Ovary (tissue), 9 donors: ENCODE results near the gene LARGE1. TPM values are rescaled to one million over a fixed set of nuclear protein-coding genes. Genes with fewer than 3 reads are reported as not detected.

Experiments used
- DNase-seq, 5 donors: peaks; one replicate each; pipeline ENCODE4 v3.0.0-alpha.2; 2019 to 2020
- H3K27ac ChIP-seq, 2 donors: fragments of 200-600 bp; one replicate each; pipeline versions ENCODE4 v1.5.1 to v1.8.0; 2019 to 2022
- H3K27me3 ChIP-seq: fragments of 200-600 bp; one replicate; pipeline ENCODE4 v1.8.0; 2022
- H3K36me3 ChIP-seq: fragments of 200-600 bp; sonication (generic); one replicate; pipeline ENCODE4 v1.5.1; 2019
- H3K4me1 ChIP-seq: one replicate; pipeline ENCODE4 v1.8.1; 2013; ENCODE audit warnings: mild to moderate bottlenecking, moderate library complexity; ENCODE audit not compliant: insufficient read depth
- H3K4me3 ChIP-seq: fragments of 200-600 bp; sonication (generic); one replicate; pipeline ENCODE4 v1.5.1; 2017
- H3K9me3 ChIP-seq, 2 donors: fragments of 200-600 bp in 1 of 2; sonication (generic) in 1 of 2; one replicate each; pipeline versions ENCODE4 v1.5.1 to v1.8.1; 2013 to 2019; ENCODE audit warnings: mild to moderate bottlenecking in 1 of 2, moderate library complexity in 1 of 2
- CTCF ChIP-seq, 3 donors: fragments of 450-650 bp in 2 of 3; fragments of 200-600 bp in 1 of 3; IDR thresholded peaks; one replicate each; pipeline versions ENCODE4 v1.5.1 to v1.8.0; 2016 to 2022; ENCODE audit warnings: antibody characterized with exemption in 3 of 3, mild to moderate bottlenecking in 1 of 3
- EP300 ChIP-seq: sonication (generic); formaldehyde crosslinking; IDR thresholded peaks from one replicate; pipeline ENCODE4 v1.6.1; 2017; ENCODE audit warnings: antibody characterized with exemption
- POLR2A ChIP-seq: fragments of 450-650 bp; IDR thresholded peaks from one replicate; pipeline ENCODE4 v1.6.1; 2017; ENCODE audit warnings: antibody characterized with exemption, mild to moderate bottlenecking, moderate library complexity
- WGBS, 3 donors: extraction: QIAGEN DNeasy Blood & Tissue Kit in 1 of 3; methylation state at CpG; one replicate each; pipeline versions ENCODE4 v1.1.5 to v1.1.7; 2013 to 2017; 5-methylcytosine and 5-hydroxymethylcytosine counted together
- intact Hi-C, 4 donors: fragments of 100-400 bp; cut with DNase I; formaldehyde crosslinking; loops; one replicate each; pipeline versions ENCODE4 v1.11.0 to v1.15.1; 2022 to 2023
- polyA plus RNA-seq, 2 donors: library from polyadenylated mRNA; stranded (reverse); fragments of 200-250 nt in 1 of 2; fragments of 350-450 nt in 1 of 2; fragmentation: Illumina TruSeq in 1 of 2; extraction: RNeasy Lipid Tissue Mini Kit (QIAGEN cat#74804) in 1 of 2; gene quantifications; one replicate each; pipeline ENCODE4 v1.2.3, GENCODE V29; 2013 to 2014
- total RNA-seq, 7 donors: library from RNA; depleted of rRNA in 2 of 7; stranded (reverse); fragments of >200 nt in 2 of 7; fragmentation: NEBNext Ultra II Directional in 3 of 7; extraction: Animal tissue kit (Norgen Biotek cat#: 25700) in 3 of 7; gene quantifications; one replicate each; pipeline versions ENCODE4 v1.1.0 to v1.2.4, GENCODE V29; 2016 to 2023
- donor health status: DM: no; HTN: no; CAD: no; lungs with moderate emphysema.
- donor health status: DM: no; HTN: no; CAD: no.
- donor health status: Bipolar disorder and iron deficiency.
- donor health status: DM: yes; HTN: yes; CAD: no.
- donor health status: DM: no; HTN: no; CAD: no.
- donor health status: DM: yes; HTN: yes; CAD: no.

The LARGE1 gene
- total and polyA plus RNA-seq, 9 donors, result 13.4 to 67.6 (median 36.8) TPM

GRCh38 chr22:33477120-33478111 is 442.9 kb downstream of the LARGE1 start:
- no peak for DNase-seq
- 81 to 83% (median 82%) methylated on average over 13 of the region's 13 CpGs for WGBS, 3 donors
- no peak overlapping the region for H3K27ac ChIP-seq

GRCh38 chr22:33476716-33477115 is 443.6 kb downstream of the LARGE1 start:
- Histone ChIP-seq H3K27ac (no peak overlapping the region), H3K4me1 (no peaks in the 10 kb centered on the region), H3K27me3 (no peaks in the 10 kb centered on the region), H3K9me3 (no peaks in the 10 kb centered on the region), H3K36me3 (no peaks in the 10 kb centered on the region), H3K4me3 (no peak overlapping the region)
- 91 to 93% (median 92%) methylated on average over 13 of the region's 13 CpGs for WGBS, 3 donors
- TF ChIP-seq EP300 (no peak), CTCF (IDR thresholded peaks at IDR 0.05) (no peak), POLR2A (no peak)
- intact Hi-C loops, result no loop called here
- DNase-seq, result no peak

More at GRCh38 chr22:33477120-33478111, 442.9 kb downstream of the LARGE1 start:
- Histone ChIP-seq H3K4me3 (no peak overlapping the region), H3K4me1 (no peaks in the 10 kb centered on the region), H3K9me3 (no peaks in the 10 kb centered on the region), H3K36me3 (no peaks in the 10 kb centered on the region), H3K27me3 (no peaks in the 10 kb centered on the region)
- intact Hi-C loops, result no loop called here
- TF ChIP-seq POLR2A (no peak), EP300 (no peak), CTCF (IDR thresholded peaks at IDR 0.05) (no peak)

GRCh38 chr22:33476206-33476605 is 444.1 kb downstream of the LARGE1 start:
- H3K27me3 ChIP-seq, result no peaks in the 10 kb centered on the region
- 85 to 93% (median 92%) methylated on average over 4 of the region's 4 CpGs for WGBS, 3 donors
- intact Hi-C loops, result no loop called here
- TF ChIP-seq EP300 (no peak), POLR2A (no peak), CTCF (IDR thresholded peaks at IDR 0.05) (no peak)
- no peaks in the 10 kb centered on the region for H3K9me3 ChIP-seq
- H3K4me1 ChIP-seq, result no peaks in the 10 kb centered on the region
- DNase-seq, result no peak
- no peaks in the 10 kb centered on the region for H3K36me3 ChIP-seq
- no peak overlapping the region for H3K27ac ChIP-seq
- H3K4me3 ChIP-seq, result no peak overlapping the region

- intact Hi-C loops, result no loop called here
Measured at GRCh38 chr22:33474587-33474986, 445.7 kb downstream of the LARGE1 start.

More at GRCh38 chr22:33474587-33474986, 445.7 kb downstream of the LARGE1 start:
- Histone ChIP-seq H3K27ac (no peak overlapping the region), H3K36me3 (no peaks in the 10 kb centered on the region), H3K4me1 (no peaks in the 10 kb centered on the region), H3K27me3 (no peaks in the 10 kb centered on the region), H3K9me3 (no peaks in the 10 kb centered on the region), H3K4me3 (no peak overlapping the region)
- 77 to 81% (median 80%) methylated on average over 1 of the region's 1 CpG for WGBS, 3 donors
- no peak for TF ChIP-seq EP300
- TF ChIP-seq POLR2A, result no peak
- TF ChIP-seq CTCF (IDR thresholded peaks at IDR 0.05), result no peak
- DNase-seq, result no peak
